ENCODE measurements around the gene ATP2A2. TPM values are rescaled to one million over a fixed set of nuclear protein-coding genes. Genes with fewer than 3 reads are reported as not detected.

The ATP2A2 gene
- total and polyA plus RNA-seq, 3 experiments from 2014 or later, result 4.8 to 199 (median 199) TPM

- ChIA-PET POLR2A (interaction anchor here (0.6 kb wide), 1 partner anchor 15 kb away, joined by 3 read pairs; no protein-coding TSS in a partner anchor), CTCF (interaction anchor here (1.2 kb wide), 1 partner anchor 17 kb away, joined by 3 read pairs; no protein-coding TSS in a partner anchor)
- Histone ChIP-seq H3K4me1 (ENCODE audit: insufficient read depth, low read length) (peaks cover 21% of the 10 kb centered on the region), H3K27me3 (ENCODE audit: insufficient read depth, low read length, poor library complexity, severe bottlenecking) (no peaks in the 10 kb centered on the region), H3K4me3 (ENCODE audit: low read length) (no peak overlapping the region), H3K27ac (ENCODE audit: low read depth, low read length) (no peak overlapping the region), H3K36me3 (ENCODE audit: insufficient read depth, low read length) (no peaks in the 10 kb centered on the region), H3K9me3 (ENCODE audit: low read length) (no peaks in the 10 kb centered on the region)
- Mint-ChIP-seq H3K27ac (peak overlapping the region in 7 of 8 donors; percentile 62 to 84 (median 70)), H3K36me3 (peaks cover 0 to 50% (median 10%) of the 10 kb centered on the region in 3 donors), H3K4me1 (peaks cover 53 to 75% (median 65%) of the 10 kb centered on the region in 3 donors), H3K4me3 (peak overlapping the region in 6 of 7 donors; percentile 34 to 73 (median 59)), H3K9me3 (no peaks in the 10 kb centered on the region), H3K27me3 (no peaks in the 10 kb centered on the region)
- peak in 1 of 5 donors; percentile 10 for DNase-seq
Measured at GRCh38 chr12:110312581-110313360, 31.7 kb downstream of the ATP2A2 start.

GRCh38 chr12:110314308-110314707 lies 33.3 kb downstream of the ATP2A2 start:
- Histone ChIP-seq H3K27ac (ENCODE audit: low read depth, low read length) (no peak overlapping the region), H3K4me3 (ENCODE audit: low read length) (no peak overlapping the region), H3K36me3 (ENCODE audit: insufficient read depth, low read length) (no peaks in the 10 kb centered on the region), H3K9me3 (ENCODE audit: low read length) (no peaks in the 10 kb centered on the region), H3K4me1 (ENCODE audit: insufficient read depth, low read length) (peaks cover 16% of the 10 kb centered on the region), H3K27me3 (ENCODE audit: insufficient read depth, low read length, poor library complexity, severe bottlenecking) (no peaks in the 10 kb centered on the region)
- Mint-ChIP-seq H3K27ac (peak overlapping the region in 7 of 8 donors; percentile 20 to 87 (median 29)), H3K4me1 (peaks cover 45 to 71% (median 52%) of the 10 kb centered on the region in 3 donors), H3K9me3 (no peaks in the 10 kb centered on the region), H3K27me3 (no peaks in the 10 kb centered on the region), H3K36me3 (peaks cover 0 to 46% (median 5%) of the 10 kb centered on the region in 3 donors), H3K4me3 (peak overlapping the region in 2 of 7 donors; percentile 24 to 36)
- POLR2A ChIA-PET, result no interaction called here
- CTCF ChIA-PET, result no interaction called here
- DNase-seq, result no peak

DNA sequence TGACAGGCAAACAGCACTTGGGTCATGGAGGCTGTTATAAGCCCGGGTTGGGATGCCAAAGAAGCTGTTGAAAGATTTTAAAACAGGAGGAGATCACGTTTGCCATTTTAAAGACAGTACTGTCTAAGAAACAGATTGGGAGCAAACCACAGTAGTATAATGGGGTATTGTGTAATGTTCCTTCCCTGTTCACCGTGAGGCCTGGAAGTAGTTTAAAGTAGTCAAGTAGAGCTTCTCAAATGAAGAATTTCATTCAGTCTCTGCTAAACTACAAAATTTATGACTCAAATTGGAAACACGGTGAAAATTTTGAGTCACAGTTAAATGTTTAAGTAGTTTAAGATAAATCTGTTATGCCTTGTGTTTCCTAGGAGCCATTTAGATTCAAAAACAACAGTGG lies 35.8 kb downstream of the ATP2A2 start:
- H3K27me3 ChIP-seq (ENCODE audit: insufficient read depth, low read length, poor library complexity, severe bottlenecking), result no peaks in the 10 kb centered on the region
- ChIA-PET CTCF (interaction anchor here (1.2 to 1.4 kb wide), 2 partner anchors 29 to 114 kb away, joined by 3 to 4 read pairs; no protein-coding TSS in a partner anchor), POLR2A (no interaction called here)
- no peak overlapping the region for H3K27ac ChIP-seq (ENCODE audit: low read depth, low read length)
- Mint-ChIP-seq H3K27me3 (no peaks in the 10 kb centered on the region), H3K27ac (peak overlapping the region in 6 of 8 donors; percentile 1 to 85 (median 62)), H3K4me1 (peaks cover 46 to 72% (median 48%) of the 10 kb centered on the region in 3 donors), H3K36me3 (peaks cover 0 to 47% (median 5%) of the 10 kb centered on the region in 3 donors), H3K4me3 (no peak overlapping the region), H3K9me3 (no peaks in the 10 kb centered on the region)
- no peaks in the 10 kb centered on the region for H3K36me3 ChIP-seq (ENCODE audit: insufficient read depth, low read length)
- H3K9me3 ChIP-seq (ENCODE audit: low read length), result no peaks in the 10 kb centered on the region
- DNase-seq, result no peak
- peaks cover 16% of the 10 kb centered on the region for H3K4me1 ChIP-seq (ENCODE audit: insufficient read depth, low read length)
- H3K4me3 ChIP-seq (ENCODE audit: low read length), result no peak overlapping the region

GRCh38 chr12:110317911-110318310 lies 36.9 kb downstream of the ATP2A2 start:
- H3K27me3 ChIP-seq (ENCODE audit: insufficient read depth, low read length, poor library complexity, severe bottlenecking), result no peaks in the 10 kb centered on the region
- ChIA-PET CTCF (interaction anchor here (1.4 kb wide), 1 partner anchor 30 kb away, joined by 4 read pairs; no protein-coding TSS in a partner anchor), POLR2A (no interaction called here)
- no peaks in the 10 kb centered on the region for H3K9me3 ChIP-seq (ENCODE audit: low read length)
- H3K27ac ChIP-seq (ENCODE audit: low read depth, low read length), result no peak overlapping the region
- H3K36me3 ChIP-seq (ENCODE audit: insufficient read depth, low read length), result no peaks in the 10 kb centered on the region
- Mint-ChIP-seq H3K27ac (peak overlapping the region in 1 of 8 donors; percentile 43), H3K9me3 (no peaks in the 10 kb centered on the region), H3K4me3 (no peak overlapping the region), H3K4me1 (peaks cover 39 to 67% (median 43%) of the 10 kb centered on the region in 3 donors), H3K36me3 (peaks cover 0 to 47% (median 4%) of the 10 kb centered on the region in 3 donors), H3K27me3 (no peaks in the 10 kb centered on the region)
- DNase-seq, result no peak
- no peak overlapping the region for H3K4me3 ChIP-seq (ENCODE audit: low read length)
- peaks cover 9% of the 10 kb centered on the region for H3K4me1 ChIP-seq (ENCODE audit: insufficient read depth, low read length)

- Histone ChIP-seq H3K9me3 (ENCODE audit: low read length) (no peaks in the 10 kb centered on the region), H3K4me1 (ENCODE audit: insufficient read depth, low read length) (peaks cover 6% of the 10 kb centered on the region), H3K27ac (ENCODE audit: low read depth, low read length) (no peak overlapping the region), H3K36me3 (ENCODE audit: insufficient read depth, low read length) (no peaks in the 10 kb centered on the region), H3K27me3 (ENCODE audit: insufficient read depth, low read length, poor library complexity, severe bottlenecking) (no peaks in the 10 kb centered on the region), H3K4me3 (ENCODE audit: low read length) (no peak overlapping the region)
- no peaks in the 10 kb centered on the region for H3K27me3 Mint-ChIP-seq
- DNase-seq, result no peak
- no peaks in the 10 kb centered on the region for H3K9me3 Mint-ChIP-seq
- ChIA-PET CTCF (interaction anchor here (1.0 to 1.4 kb wide), 2 partner anchors 33 to 110 kb away, joined by 3 read pairs; no protein-coding TSS in a partner anchor), POLR2A (no interaction called here)
- peaks cover 27 to 47% (median 27%) of the 10 kb centered on the region in 3 donors for H3K4me1 Mint-ChIP-seq
- H3K27ac Mint-ChIP-seq, result peak overlapping the region in 2 of 8 donors; percentile 12 to 51
- no peak overlapping the region for H3K4me3 Mint-ChIP-seq
- peaks cover 0 to 56% (median 0%) of the 10 kb centered on the region in 3 donors for H3K36me3 Mint-ChIP-seq
Measured at GRCh38 chr12:110320550-110320949, 39.5 kb downstream of the ATP2A2 start.

DNA sequence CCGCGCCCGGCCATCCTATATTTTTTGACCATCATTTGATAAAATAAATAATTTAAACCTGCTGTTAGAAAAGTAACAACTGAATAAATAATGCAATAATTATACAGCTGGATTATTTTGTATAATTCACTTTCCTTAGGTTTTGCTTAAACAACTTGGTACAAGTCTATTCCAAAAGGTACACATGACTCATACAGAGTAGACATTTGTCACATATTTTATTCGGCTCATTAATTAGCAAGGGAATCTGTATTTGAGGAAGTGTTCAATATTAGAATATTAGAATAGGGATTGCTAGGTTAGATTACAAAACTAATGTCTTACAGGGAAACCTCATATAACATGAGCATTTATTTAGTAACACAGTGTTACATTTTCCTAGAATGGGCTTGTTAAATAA lies 48.7 kb downstream of the ATP2A2 start:
- peaks cover 15 to 86% (median 17%) of the 10 kb centered on the region in 3 donors for H3K36me3 Mint-ChIP-seq
- ChIA-PET CTCF (interaction anchor here (0.9 to 1.2 kb wide), 3 partner anchors 23 to 230 kb away, joined by 3 to 5 read pairs (median 3); no protein-coding TSS in a partner anchor), POLR2A (no interaction called here)
- H3K27ac Mint-ChIP-seq, result peak overlapping the region in 2 of 8 donors; percentile 12 to 23
- no peak overlapping the region for H3K27ac ChIP-seq (ENCODE audit: low read depth, low read length)
- no peaks in the 10 kb centered on the region for H3K4me1 ChIP-seq (ENCODE audit: insufficient read depth, low read length)
- no peaks in the 10 kb centered on the region for H3K27me3 ChIP-seq (ENCODE audit: insufficient read depth, low read length, poor library complexity, severe bottlenecking)
- peaks cover 54% of the 10 kb centered on the region for H3K36me3 ChIP-seq (ENCODE audit: insufficient read depth, low read length)
- no peak for DNase-seq
- H3K9me3 Mint-ChIP-seq, result no peaks in the 10 kb centered on the region
- H3K4me3 ChIP-seq (ENCODE audit: low read length), result no peak overlapping the region
- no peaks in the 10 kb centered on the region for H3K27me3 Mint-ChIP-seq
- H3K4me1 Mint-ChIP-seq, result peaks cover 5 to 34% (median 18%) of the 10 kb centered on the region in 3 donors
- no peak overlapping the region for H3K4me3 Mint-ChIP-seq
- no peaks in the 10 kb centered on the region for H3K9me3 ChIP-seq (ENCODE audit: low read length)

DNA sequence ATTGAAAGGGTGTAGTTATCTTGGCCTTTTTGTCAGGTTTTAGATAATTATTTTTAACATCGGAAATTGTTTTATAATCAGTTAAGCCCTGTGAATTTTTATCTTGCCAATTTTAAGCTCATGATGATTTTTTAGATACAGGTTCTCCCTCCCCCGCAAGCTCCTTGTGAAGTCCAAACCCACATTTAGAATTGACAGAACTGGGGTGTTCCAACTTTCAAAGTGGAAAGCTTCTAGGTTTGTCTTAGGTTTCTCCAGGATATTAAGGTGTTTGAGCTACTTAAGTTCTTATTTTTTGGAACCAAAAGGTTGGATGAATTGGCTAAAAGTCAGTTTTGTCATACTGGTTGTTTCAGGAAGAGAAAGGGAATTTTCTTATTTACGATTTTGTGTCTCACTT lies 49.1 kb downstream of the ATP2A2 start:
- no peak overlapping the region for H3K4me3 ChIP-seq (ENCODE audit: low read length)
- Mint-ChIP-seq H3K4me1 (peaks cover 5 to 34% (median 18%) of the 10 kb centered on the region in 3 donors), H3K27ac (peak overlapping the region in 4 of 8 donors; percentile 6 to 72 (median 39)), H3K4me3 (no peak overlapping the region), H3K9me3 (no peaks in the 10 kb centered on the region), H3K27me3 (no peaks in the 10 kb centered on the region), H3K36me3 (peaks cover 15 to 89% (median 17%) of the 10 kb centered on the region in 3 donors)
- H3K27me3 ChIP-seq (ENCODE audit: insufficient read depth, low read length, poor library complexity, severe bottlenecking), result no peaks in the 10 kb centered on the region
- H3K27ac ChIP-seq (ENCODE audit: low read depth, low read length), result no peak overlapping the region
- ChIA-PET POLR2A (no interaction called here), CTCF (interaction anchor here (0.9 to 1.2 kb wide), 3 partner anchors 22 to 230 kb away, joined by 3 to 5 read pairs (median 3); no protein-coding TSS in a partner anchor)
- H3K4me1 ChIP-seq (ENCODE audit: insufficient read depth, low read length), result no peaks in the 10 kb centered on the region
- DNase-seq, result no peak
- peaks cover 58% of the 10 kb centered on the region for H3K36me3 ChIP-seq (ENCODE audit: insufficient read depth, low read length)
- no peaks in the 10 kb centered on the region for H3K9me3 ChIP-seq (ENCODE audit: low read length)

DNA sequence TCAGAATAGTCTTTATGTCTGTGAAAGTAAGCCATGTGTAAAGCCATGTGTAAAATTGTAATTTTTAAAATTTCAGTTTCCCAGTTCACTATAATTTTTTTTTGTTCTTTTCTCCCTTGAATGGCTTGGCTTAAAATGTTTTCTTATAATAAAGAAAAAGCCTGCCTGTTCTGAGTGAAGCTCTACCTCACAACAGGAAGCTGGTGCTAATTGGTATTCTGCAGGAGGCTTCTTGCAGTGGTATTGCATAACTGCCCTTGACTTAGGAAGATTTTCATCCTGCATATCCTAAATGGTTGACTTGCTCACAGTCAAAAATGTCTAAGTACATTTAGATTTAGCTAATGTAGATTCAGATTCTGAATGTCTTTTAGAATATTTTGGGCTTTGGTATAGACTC lies 49.5 kb downstream of the ATP2A2 start:
- DNase-seq, result no peak
- Histone ChIP-seq H3K9me3 (ENCODE audit: low read length) (no peaks in the 10 kb centered on the region), H3K4me3 (ENCODE audit: low read length) (no peak overlapping the region), H3K27ac (ENCODE audit: low read depth, low read length) (no peak overlapping the region), H3K36me3 (ENCODE audit: insufficient read depth, low read length) (peaks cover 62% of the 10 kb centered on the region), H3K27me3 (ENCODE audit: insufficient read depth, low read length, poor library complexity, severe bottlenecking) (no peaks in the 10 kb centered on the region), H3K4me1 (ENCODE audit: insufficient read depth, low read length) (no peaks in the 10 kb centered on the region)
- Mint-ChIP-seq H3K9me3 (no peaks in the 10 kb centered on the region), H3K27ac (peak overlapping the region in 2 of 8 donors; percentile 12 to 66), H3K4me1 (peaks cover 5 to 34% (median 18%) of the 10 kb centered on the region in 3 donors), H3K27me3 (no peaks in the 10 kb centered on the region), H3K36me3 (peaks cover 15 to 92% (median 20%) of the 10 kb centered on the region in 3 donors), H3K4me3 (no peak overlapping the region)
- ChIA-PET POLR2A (no interaction called here), CTCF (interaction anchor here (1.1 to 1.2 kb wide), 2 partner anchors 22 to 231 kb away, joined by 3 to 5 read pairs; no protein-coding TSS in a partner anchor)
